CD4-positive, alpha-beta T cell treated with Interleukin-4 for 4 hours (primary cell): Measurements from ENCODE around the gene NPR2.

ENCODE experiments used
- DNase-seq: peaks from one replicate; pipeline ENCODE4 v3.0.0-alpha.2; 2020

NPR2 gene

DNA sequence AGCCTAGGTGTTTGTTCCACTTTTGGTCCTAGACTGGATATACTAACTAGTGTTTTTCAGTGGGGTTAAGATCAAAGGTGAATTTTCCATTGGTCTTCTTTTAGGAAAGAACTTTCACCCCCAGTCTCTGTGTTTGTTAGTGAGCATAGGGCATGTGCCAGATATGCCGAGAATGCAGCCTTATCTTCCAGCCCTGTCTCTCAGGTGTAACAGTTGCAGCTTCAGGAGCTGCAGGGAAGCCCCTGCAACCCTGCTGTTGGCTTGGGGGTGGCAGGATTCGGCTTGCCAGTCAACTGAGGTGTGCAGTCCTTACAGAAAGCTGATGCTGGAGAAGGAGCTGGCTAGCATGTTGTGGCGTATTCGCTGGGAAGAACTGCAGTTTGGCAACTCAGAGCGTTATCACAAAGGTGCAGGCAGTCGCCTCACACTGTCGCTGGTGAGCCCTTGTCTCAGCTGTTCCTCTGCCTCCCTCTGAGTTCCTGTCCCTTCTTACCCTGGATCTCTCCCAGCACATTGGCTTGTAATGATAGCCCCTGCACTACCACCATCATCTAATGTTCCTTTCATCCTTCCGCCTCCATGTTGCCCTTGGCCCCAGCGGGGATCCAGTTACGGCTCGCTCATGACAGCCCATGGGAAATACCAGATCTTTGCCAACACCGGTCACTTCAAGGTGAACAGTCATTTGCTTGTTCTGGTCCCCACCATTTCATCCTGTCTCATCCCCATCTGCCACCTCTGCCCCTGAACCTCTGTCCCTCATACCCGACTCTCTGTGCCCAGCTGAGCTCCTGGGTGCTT, 10.1 kb downstream of the NPR2 start:
- DNase-seq, result no peak

DNA sequence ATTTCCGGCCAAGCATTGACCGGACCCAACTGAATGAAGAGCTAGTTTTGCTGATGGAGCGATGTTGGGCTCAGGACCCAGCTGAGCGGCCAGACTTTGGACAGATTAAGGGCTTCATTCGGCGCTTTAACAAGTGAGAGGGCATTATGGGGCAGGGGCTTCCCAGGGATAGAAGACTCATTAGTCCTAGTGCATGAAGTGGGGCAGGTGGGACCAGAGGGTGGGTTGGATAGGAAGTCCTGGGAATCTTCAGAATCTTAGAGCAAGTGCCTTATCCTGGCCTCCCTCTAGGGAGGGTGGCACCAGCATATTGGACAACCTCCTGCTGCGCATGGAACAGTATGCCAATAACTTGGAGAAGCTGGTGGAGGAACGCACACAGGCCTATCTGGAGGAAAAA, 14.7 kb downstream of the NPR2 start:
- DNase-seq, result no peak

DNA sequence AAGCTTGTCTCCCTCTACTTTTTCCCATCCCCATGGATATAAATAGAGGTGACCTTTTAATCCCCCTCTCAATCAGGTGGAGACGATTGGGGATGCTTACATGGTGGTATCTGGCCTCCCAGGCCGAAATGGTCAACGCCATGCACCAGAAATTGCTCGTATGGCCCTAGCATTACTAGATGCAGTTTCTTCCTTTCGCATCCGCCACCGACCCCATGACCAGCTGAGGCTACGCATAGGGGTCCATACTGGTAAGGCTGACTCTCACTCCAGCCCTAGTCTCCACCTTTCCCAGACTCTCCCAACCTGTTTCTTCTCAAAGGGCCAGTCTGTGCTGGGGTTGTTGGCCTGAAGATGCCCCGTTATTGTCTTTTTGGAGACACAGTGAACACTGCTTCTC, 17.0 kb downstream of the NPR2 start:
- no peak for DNase-seq

DNA sequence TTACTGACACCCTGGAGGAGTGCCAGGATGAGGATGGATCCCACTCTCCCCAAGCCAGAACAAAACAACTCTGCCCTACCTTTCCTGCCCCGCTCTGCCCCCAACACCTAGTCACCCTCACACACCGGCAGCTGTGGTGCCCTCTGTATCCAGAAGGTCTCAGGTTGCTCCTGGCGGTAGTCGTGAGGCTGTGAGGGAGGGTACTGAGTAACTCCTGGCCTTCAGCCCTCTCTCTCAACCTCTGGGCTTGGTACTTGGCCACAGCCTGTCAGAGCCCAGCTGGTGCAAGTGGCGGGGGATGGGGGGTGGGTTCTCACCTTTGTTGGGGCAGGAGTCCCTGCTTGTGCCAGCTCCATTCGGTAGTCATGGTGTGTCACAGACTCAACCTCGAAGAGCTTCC, 18.7 kb downstream of the NPR2 start:
- DNase-seq, result no peak

DNA sequence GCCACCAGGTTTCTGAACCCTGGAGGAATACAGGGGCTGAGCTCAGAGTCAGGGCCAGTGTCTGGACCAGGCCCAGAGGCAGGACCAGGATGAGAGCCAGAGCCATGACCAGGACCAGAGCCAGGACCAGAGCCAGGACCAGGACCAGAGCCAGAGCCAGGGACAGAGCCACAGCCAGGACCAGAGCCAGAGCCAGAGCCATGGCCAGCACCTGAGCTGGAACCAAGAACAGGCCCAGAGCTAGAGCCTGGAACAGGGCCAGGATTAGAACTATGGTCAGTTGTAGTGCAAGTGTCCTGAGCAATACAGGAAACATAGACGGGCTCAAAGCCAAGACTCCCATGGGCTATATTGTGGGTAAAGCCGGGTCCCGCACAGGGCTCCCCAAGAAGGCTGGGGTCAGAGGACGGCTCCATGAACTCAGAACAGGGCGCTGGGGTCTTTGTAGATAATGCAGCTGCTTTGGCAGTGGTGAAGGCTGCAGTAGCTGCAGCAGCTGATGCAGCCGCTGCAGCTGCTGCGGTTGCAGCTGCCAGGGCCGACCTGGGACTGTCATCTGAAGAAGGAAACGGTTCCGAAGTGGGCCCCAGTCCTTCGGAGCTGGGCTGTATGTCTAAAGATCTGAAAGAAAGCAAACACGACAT, 20.1 kb downstream of the NPR2 start:
- DNase-seq, result no peak

DNA sequence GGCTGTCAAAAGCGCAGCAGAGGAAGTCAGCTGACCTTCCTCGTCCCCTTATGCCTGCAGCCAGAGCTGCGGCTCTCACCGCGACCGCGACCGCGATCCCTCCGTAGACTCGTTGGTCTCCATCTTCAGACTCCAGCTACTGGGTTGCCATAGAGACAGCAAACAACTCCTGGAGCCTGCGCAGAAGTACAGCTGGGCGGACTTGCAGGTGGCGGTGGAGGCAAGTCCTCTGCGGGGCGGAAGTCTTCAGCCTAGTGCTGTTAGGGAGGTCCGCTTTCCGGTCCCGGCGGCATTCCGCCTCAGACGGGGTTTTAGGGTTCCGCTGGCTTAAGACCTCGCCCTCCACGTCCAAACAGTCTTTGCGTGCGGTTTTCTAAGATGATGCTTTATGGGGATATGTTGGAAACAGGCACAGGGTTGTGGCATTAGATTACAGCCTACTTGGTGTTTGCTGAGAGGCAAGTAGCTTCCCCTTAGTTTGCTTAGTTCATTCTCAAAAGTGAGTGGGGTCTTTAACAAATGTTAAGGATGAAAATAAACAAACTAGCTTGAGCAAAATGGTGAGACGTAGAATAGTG, 20.7 kb downstream of the NPR2 start, which contains the start of gene SPAG8:
Gene SPAG8 (minus strand): TSS at position 238 of the 578 bp plus-strand sequence. CDS start 115 bp downstream, at position 123.
- peak; percentile 99 for DNase-seq

DNA sequence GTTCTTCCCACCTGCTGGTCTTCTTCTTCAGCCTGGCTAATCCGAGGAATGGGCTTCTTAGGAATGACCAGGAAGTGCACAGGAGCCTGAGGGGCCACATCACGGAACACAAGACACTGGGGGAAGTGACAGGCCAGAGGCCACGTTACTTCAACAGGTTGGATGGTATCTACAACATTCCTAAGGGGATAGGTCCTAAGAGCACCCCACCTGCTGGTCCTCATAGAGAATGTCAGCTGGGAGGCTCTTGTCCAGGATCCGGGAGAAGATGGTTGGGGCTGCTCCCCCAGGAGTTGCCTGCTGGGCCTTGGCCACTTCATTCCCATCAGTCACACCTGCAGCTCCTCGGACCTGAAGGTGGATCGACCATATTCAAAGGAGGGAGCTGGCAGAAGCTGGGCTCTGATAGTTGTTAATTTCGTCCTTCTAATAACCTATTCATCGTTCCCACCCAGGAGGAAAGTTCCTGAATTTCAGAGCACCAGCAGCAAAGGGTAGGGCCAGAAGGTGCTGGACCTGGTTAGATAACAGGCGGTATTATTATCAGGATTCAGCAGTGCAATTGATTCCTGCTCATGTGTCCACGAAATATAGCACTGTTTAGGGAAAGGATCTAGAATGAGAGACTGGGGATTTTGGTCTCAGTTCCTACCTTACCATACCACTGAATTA, 22.2 kb downstream of the NPR2 start:
- DNase-seq, result no peak

DNA sequence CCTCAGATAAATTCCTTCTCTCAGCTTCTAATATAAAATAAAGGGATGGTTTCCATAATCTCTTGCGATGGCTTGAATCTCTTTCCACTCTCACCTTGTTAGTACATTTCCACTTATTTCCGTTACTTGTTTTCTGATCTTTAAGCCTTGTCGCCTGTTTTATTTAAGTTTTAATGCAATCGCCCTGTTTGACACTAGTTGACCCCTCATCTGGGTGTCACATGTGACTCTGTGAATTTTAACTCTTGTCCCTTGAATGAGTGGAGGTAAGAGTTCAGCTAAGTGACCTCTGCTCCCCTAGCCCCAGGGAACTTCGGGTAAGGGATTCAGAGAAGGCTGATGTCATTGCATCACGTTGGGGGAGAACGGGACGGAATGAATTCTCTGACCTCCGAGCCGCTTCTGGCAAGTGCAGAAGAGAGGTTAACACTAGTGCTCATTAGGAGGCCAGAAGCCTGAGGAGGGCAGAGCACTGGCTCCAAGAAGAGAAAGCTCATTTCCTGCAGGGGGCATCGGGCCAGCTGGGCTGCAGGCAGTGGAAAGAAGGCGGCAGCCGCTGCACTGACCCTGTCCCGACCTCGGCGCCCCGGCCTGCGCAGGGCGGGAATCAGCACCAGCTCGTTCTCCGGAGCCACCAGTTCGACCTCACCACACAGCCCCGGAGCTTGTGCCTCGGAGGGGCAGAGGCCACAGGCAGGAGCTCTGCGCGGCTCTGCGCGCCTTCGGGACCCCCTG, 22.9 kb downstream of the NPR2 start:
- peak; percentile 21 for DNase-seq

DNA sequence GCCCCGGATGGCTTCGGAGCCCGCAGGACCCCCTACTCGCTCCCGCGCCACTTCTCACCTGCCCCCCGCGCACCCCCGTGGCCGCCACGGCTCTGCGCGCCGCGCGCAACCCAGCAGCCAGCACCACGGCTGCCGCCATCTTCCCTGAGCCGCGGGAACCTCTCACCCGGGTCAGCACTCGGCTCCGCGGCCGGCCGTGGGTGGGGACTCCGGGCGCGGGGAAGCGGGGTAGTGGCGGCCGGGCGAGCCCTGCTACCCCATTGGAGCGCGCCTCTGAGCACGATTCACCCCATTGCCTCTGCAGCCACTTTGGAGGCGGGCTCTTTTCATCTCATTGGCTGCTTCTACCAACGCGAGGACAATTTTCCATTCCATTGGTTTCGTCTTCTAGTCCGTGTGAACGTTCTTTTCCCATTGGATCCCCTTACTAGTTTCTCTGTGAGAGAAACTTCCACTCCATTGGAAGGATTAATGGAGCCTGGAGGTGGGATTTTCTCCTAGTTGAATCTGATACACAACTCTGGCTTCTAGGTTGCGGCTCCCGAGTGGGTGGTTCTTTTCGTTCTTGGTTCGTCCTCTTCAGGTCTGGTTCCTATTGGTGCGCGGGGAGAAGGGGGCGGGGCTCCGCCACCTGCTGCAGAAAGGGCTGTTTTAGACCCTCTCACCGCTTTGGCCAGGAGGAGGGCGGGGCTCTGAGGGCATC, 23.6 kb downstream of the NPR2 start, which contains the start of gene HINT2:
Gene HINT2 (minus strand): TSS at position 202 of the 703 bp plus-strand sequence. CDS start 63 bp downstream, at position 139.
- peak; percentile 97 for DNase-seq

DNA sequence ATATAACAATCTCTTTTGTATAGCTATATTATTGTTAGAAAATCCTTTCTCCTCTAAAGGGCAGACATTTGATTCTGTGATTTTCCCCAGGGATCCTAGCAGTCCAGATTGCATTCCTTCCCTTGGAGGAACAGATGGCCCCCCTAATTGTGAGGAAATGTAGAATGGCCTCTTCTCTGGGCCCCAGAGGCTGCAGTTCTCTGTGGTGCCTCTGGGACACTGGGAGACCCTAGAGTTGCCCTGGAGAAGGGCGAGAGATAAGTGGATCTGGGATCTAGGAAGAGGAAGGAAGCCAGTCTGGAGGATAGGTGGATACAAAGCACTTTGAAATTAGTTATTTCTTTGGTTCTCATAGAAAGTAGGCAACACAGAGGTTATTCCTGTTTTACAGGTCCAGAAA, 25.3 kb downstream of the NPR2 start:
- no peak for DNase-seq

DNA sequence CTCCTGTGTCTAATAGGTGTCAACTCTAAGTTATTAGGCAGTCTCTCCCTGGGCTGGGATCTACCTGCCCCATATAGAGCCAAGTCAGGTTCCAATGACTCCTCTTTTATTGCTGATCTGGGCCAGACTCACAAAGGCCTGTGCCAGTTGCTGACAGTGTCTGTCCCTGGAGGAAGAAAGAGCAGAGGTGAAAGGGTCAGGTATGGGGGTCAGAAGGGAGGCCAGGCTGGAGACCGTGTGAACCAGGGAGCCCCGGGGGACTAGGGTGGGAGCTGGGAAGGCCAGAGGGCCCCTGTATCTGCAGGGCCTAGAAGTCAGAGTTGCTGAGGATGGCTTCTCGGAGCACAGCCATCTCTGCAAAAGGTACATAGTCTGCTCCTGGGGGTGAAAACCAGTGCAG, 26.9 kb downstream of the NPR2 start:
- no peak for DNase-seq

DNA sequence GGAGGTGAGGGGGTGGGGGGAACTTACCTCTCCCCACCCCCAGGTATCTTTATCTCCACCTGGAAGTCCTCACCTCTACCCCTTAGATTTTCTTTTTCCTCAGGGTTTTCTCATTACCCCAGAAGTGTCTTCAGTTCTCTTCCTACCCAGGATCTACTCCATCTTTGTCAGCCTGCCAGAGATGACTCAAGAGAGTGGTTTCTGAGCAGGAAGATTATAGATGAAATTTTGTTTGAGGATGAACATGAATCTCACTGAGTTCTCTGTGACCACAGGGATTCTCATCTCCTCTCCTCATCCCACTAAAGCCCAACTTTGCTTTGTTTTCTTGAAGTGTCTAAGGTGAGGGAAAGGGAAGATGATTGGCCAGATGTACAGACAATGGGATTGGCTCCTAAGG, 28.7 kb downstream of the NPR2 start:
- no peak for DNase-seq

DNA sequence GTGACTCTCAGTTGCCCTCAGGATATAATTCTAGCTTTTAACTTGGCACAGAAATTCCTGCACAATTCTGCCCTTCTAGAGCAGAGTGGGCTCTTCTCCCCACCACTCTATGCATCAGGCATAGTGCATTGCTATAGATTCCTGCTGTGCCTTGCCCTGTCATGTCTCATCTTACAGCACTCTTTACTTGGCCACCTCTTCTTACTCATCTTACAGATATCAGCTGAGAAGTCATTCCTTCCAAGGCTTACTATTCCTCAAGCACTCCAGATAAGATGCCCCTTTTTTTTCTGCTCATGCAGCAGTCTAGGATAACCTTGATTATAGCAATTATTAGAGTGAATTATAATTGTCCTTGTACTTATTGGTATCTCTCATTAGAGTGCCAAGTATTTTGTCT, 31.5 kb downstream of the NPR2 start:
- DNase-seq, result no peak

DNA sequence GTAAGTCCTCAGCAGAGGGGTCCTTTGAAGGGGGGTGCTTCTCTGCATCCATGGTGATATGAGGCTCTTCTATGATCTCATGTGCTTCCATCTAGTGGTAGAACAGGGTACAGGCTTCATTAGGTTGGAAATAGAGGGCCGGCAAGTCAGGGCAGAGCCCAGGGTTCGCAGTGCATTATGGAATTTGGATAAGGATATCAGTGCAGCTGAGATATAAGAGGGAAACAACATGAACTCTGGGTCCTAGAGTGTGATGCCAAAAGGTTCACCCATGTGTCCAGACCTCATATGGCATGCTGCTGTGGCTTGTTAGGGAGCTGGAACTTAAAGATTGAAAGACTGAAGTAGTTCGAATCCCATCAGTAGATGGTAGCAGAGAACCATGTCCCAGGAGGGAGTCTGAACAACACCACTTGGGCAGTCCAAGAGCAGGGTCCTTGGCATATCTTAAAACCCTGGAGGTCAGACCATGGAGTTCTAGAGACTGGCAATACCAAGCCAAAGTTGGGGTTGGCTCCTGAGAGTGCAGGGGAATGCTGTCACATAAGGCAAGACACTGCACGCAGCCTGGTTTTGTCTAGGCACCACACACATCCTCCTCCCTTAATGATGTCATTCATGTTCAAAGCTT, 34.8 kb downstream of the NPR2 start:
- DNase-seq, result peak; percentile 58

DNA sequence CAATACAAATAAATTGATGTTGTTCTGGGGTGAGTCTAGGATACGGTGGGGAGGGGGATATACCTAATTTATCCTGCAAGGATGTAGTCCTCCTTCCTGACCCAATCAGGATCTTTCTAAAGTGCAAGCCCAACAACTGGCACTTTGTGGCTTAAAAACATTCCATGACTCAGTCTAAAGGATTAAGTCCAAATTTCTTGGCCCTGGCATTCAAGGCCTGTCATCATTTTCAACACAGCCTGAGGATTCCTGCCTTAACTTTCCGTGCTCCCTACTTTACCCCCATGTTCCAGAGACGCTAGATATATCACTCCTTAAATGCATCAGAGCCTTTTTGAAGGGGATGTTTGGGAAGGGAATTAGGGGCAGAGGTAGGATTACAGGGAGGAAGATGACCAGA, 36.1 kb downstream of the NPR2 start:
- DNase-seq, result no peak

DNA sequence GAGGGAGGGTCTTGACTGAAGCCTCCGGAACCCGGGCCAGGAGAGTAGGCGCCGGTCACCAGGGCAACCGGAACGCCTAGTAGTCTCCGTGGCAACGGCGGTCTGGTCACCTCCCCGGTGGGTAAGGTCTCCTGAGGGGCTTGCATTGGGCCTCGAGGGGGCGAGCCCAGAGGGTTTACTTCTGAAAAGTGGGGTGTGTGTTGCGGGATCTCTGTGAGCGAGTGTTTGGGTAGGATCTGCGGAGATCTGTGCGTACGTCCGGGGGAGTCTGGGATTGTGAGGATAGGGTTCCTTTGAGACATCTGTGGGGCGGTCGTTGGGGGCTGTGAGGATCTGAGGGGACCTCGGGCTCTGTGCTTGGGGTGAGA, 37.3 kb downstream of the NPR2 start, which contains the start of gene FAM221B:
Gene FAM221B (minus strand): TSS at position 17 of the 368 bp plus-strand sequence. CDS start 2,571 bp downstream, outside the sequence.
- DNase-seq, result no peak

DNA sequence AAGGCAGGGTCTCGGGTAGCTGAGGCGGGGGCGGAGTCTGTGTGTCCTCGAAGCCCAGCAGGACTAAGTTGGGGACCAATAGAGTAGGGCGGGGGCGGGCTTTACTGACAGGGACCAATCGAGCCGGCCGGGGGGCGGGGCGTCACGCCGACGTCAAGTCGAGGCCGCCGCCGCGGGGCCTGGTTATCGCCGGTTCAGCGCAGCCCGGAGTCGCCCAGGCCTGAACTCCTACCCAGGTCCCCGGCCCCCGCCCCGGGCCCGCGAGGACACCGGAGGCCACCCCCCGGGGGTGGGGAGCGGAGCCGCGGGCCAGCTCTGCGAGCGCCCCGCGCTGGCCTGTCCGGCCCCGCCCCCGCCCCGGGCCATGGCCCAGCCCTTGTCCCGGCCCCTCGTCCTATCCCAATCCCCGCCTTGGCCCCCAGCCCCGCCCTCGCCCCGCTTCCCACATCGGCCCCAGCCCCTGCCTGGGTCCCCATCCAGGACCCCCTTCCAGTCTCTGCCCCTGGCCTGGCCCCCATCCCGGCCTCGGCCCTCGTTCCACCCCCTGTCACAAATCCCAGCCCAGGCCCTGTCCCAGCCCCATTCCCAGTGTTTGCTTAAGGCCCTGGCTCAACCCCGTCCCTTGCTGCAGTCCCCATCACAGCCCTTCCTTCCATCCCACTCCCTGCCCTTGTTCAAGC, 37.8 kb downstream of the NPR2 start, which contains the start of gene TMEM8B:
Gene TMEM8B (plus strand): TSS at position 145 of the 680 bp plus-strand sequence. CDS start 220 bp downstream, at position 365.
- peak; percentile 89 for DNase-seq

DNA sequence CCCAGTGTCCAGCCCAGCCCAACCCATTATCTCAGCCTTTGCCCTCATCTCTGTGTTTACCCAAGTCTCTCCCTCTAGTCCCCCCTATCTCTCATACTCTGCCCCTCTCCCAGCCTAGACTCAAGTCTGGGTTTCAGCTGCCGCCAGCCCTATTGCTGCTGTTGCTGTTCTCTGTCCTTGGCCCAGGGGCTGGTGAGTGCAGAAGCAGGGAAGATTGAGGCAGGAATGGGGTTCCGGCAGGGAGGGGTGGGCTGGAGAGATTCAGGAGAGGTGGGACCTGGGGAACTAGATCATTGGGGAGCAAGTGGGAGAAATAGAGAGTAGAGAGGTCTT, 38.3 kb downstream of the NPR2 start:
- no peak for DNase-seq

DNA sequence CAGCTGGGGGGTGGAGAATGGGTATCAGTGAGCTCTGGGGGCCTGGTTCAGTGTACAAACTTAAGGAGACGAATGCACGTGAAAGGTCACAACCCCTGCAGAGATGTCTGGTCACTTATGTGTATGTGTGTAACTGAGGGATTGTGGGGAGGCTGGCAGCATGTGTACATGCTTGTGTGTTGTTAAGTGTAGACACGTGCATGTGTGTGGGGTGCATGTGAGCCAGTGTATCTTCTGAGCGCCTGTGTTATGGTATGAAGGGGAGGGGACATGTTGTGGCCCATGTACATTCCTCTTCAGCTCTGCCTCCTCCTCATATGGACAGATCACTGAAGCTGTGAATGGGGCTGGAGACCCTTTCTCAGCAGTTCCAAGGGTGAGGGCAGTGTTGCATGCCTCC, 39.6 kb downstream of the NPR2 start:
- no peak for DNase-seq

DNA sequence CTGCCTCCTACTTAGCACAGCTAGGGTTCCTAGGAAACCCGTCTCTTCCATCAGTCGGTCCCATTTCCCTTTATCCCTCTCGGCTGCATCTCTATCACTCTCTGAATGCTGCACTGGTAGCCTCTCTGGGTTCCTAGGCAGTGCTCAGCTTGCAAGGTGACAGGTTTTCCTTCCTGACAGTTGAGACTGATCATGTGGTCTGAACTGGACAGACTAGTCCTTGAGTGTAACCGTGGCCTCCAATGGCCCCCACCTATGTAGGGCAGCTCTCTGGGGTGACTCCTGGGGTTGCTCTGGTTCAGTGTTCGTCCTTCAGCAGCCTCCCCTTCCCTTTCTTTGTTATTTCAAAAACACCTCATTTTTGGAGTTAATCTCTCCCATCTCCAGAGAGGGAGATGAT, 41.4 kb downstream of the NPR2 start:
- DNase-seq, result no peak
